Mucosa of rectum (tissue), 2 donors: ENCODE measurements around the gene AKAP13.
A peak's percentile ranks its signal among the peaks of the same experiment; 100 is the strongest.

Experiments used
- H3K27ac ChIP-seq, 2 donors: one replicate each; pipeline ENCODE4 v1.7.0; 2013; ENCODE audit warnings: inconsistent platforms in 2 of 2, low read depth in 2 of 2, low read length in 2 of 2
- H3K27me3 ChIP-seq, 2 donors: one replicate each; pipeline ENCODE4 v1.7.0; 2013; ENCODE audit warnings: low read length in 2 of 2; ENCODE audit not compliant: control insufficient read depth in 2 of 2, insufficient read depth in 2 of 2
- H3K36me3 ChIP-seq, 2 donors: one replicate each; pipeline ENCODE4 v1.7.0; 2013; ENCODE audit warnings: low read length in 2 of 2; ENCODE audit not compliant: control insufficient read depth in 2 of 2, insufficient read depth in 2 of 2
- H3K4me1 ChIP-seq, 2 donors: one replicate each; pipeline ENCODE4 v1.7.0; 2013; ENCODE audit warnings: low read length in 2 of 2, mild to moderate bottlenecking in 1 of 2; ENCODE audit not compliant: control insufficient read depth in 2 of 2, insufficient read depth in 2 of 2
- H3K4me3 ChIP-seq, 2 donors: one replicate each; pipeline ENCODE4 v1.7.0; 2013; ENCODE audit warnings: low read length in 2 of 2
- H3K9ac ChIP-seq, 2 donors: one replicate each; pipeline ENCODE4 v1.7.0; 2013; ENCODE audit warnings: low read length in 2 of 2, low read depth in 1 of 2, mild to moderate bottlenecking in 1 of 2
- H3K9me3 ChIP-seq, 2 donors: one replicate each; pipeline ENCODE4 v1.7.0; 2013; ENCODE audit warnings: low read length in 2 of 2; ENCODE audit not compliant: control insufficient read depth in 2 of 2
- donor health status: healthy.
- donor health status: Normal muscosa, but diverticular disease.

AKAP13 gene

GRCh38 chr15:85576392-85576791 is 196.0 kb downstream of the AKAP13 start:
- H3K27ac ChIP-seq: peak overlapping the region in 1 of 2 donors; percentile 10
- H3K4me1 ChIP-seq: peaks cover 28 to 35% of the 10 kb centered on the region in 2 donors
- H3K4me3 ChIP-seq: no peak overlapping the region
- H3K27me3 ChIP-seq: no peaks in the 10 kb centered on the region
- H3K9me3 ChIP-seq: no peaks in the 10 kb centered on the region
- H3K9ac ChIP-seq: no peak overlapping the region
- H3K36me3 ChIP-seq: peaks cover 0 to 13% of the 10 kb centered on the region in 2 donors

- no peaks in the 10 kb centered on the region for H3K9me3 ChIP-seq
- peaks cover 54 to 62% of the 10 kb centered on the region in 2 donors for H3K4me1 ChIP-seq
- peak overlapping the region; percentile 66 to 85 for H3K4me3 ChIP-seq
- peak overlapping the region; percentile 69 to 81 for H3K9ac ChIP-seq
- H3K27ac ChIP-seq: peak overlapping the region; percentile 97
- H3K36me3 ChIP-seq: peaks cover 0 to 13% of the 10 kb centered on the region in 2 donors
- H3K27me3 ChIP-seq: no peaks in the 10 kb centered on the region
Observed at GRCh38 chr15:85578941-85579701, 198.7 kb downstream of the AKAP13 start.

- Histone ChIP-seq H3K9ac (peak overlapping the region; percentile 69 to 81), H3K27me3 (no peaks in the 10 kb centered on the region), H3K9me3 (no peaks in the 10 kb centered on the region), H3K36me3 (peaks cover 0 to 13% of the 10 kb centered on the region in 2 donors), H3K4me1 (peaks cover 56 to 64% of the 10 kb centered on the region in 2 donors), H3K27ac (peak overlapping the region; percentile 97), H3K4me3 (peak overlapping the region; percentile 66 to 85)
Observed at GRCh38 chr15:85579957-85580694, 199.7 kb downstream of the AKAP13 start.

- no peaks in the 10 kb centered on the region for H3K27me3 ChIP-seq
- no peaks in the 10 kb centered on the region for H3K9me3 ChIP-seq
- H3K36me3 ChIP-seq: peaks cover 4 to 14% of the 10 kb centered on the region in 2 donors
- H3K27ac ChIP-seq: peak overlapping the region; percentile 97
- peaks cover 60 to 68% of the 10 kb centered on the region in 2 donors for H3K4me1 ChIP-seq
- H3K9ac ChIP-seq: peak overlapping the region; percentile 69 to 81
- H3K4me3 ChIP-seq: peak overlapping the region; percentile 66 to 85
Observed at GRCh38 chr15:85580879-85581278, 200.5 kb downstream of the AKAP13 start.

GRCh38 chr15:85581495-85581894 is 201.1 kb downstream of the AKAP13 start:
- Histone ChIP-seq H3K27me3 (no peaks in the 10 kb centered on the region), H3K9ac (peak overlapping the region; percentile 76 to 81), H3K9me3 (no peaks in the 10 kb centered on the region), H3K4me1 (peaks cover 60 to 68% of the 10 kb centered on the region in 2 donors), H3K36me3 (peaks cover 6 to 14% of the 10 kb centered on the region in 2 donors), H3K27ac (peak overlapping the region; percentile 97), H3K4me3 (peak overlapping the region; percentile 66 to 85)

GRCh38 chr15:85582131-85583079 is 202.0 kb downstream of the AKAP13 start:
- Histone ChIP-seq H3K27me3 (no peaks in the 10 kb centered on the region), H3K4me1 (peaks cover 58 to 68% of the 10 kb centered on the region in 2 donors), H3K9ac (peak overlapping the region; percentile 76 to 81), H3K4me3 (peak overlapping the region; percentile 66 to 85), H3K36me3 (peaks cover 6 to 14% of the 10 kb centered on the region in 2 donors), H3K9me3 (no peaks in the 10 kb centered on the region), H3K27ac (peak overlapping the region; percentile 97)

GRCh38 chr15:85583442-85583841 is 203.0 kb downstream of the AKAP13 start:
- H3K36me3 ChIP-seq: peaks cover 6 to 15% of the 10 kb centered on the region in 2 donors
- H3K27me3 ChIP-seq: no peaks in the 10 kb centered on the region
- peak overlapping the region; percentile 76 to 81 for H3K9ac ChIP-seq
- no peaks in the 10 kb centered on the region for H3K9me3 ChIP-seq
- peaks cover 65 to 71% of the 10 kb centered on the region in 2 donors for H3K4me1 ChIP-seq
- peak overlapping the region; percentile 66 to 85 for H3K4me3 ChIP-seq
- peak overlapping the region; percentile 97 for H3K27ac ChIP-seq

GRCh38 chr15:85583923-85584390 is 203.6 kb downstream of the AKAP13 start:
- no peaks in the 10 kb centered on the region for H3K9me3 ChIP-seq
- H3K27me3 ChIP-seq: no peaks in the 10 kb centered on the region
- H3K4me1 ChIP-seq: peaks cover 68 to 72% of the 10 kb centered on the region in 2 donors
- peaks cover 6 to 16% of the 10 kb centered on the region in 2 donors for H3K36me3 ChIP-seq
- peak overlapping the region; percentile 66 to 85 for H3K4me3 ChIP-seq
- H3K27ac ChIP-seq: peak overlapping the region; percentile 97
- H3K9ac ChIP-seq: peak overlapping the region; percentile 38 to 81

GRCh38 chr15:85584872-85585271 is 204.5 kb downstream of the AKAP13 start:
- peaks cover 61 to 70% of the 10 kb centered on the region in 2 donors for H3K4me1 ChIP-seq
- H3K4me3 ChIP-seq: peak overlapping the region in 1 of 2 donors; percentile 1

More at GRCh38 chr15:85584872-85585271, 204.5 kb downstream of the AKAP13 start:
- Histone ChIP-seq H3K9ac (no peak overlapping the region), H3K27me3 (no peaks in the 10 kb centered on the region), H3K9me3 (no peaks in the 10 kb centered on the region), H3K27ac (peak overlapping the region in 1 of 2 donors; percentile 17), H3K36me3 (peaks cover 6 to 12% of the 10 kb centered on the region in 2 donors)
